ENCODE measurements around the gene NAGPA. TPM values are rescaled to one million over a fixed set of nuclear protein-coding genes. Genes with fewer than 3 reads are reported as not detected.
"Not testable (repeated sequence)": the region's sequence is repeated elsewhere in the genome, so short reads cannot be mapped to it uniquely, and the experiment has no call there.

The NAGPA gene
- total and polyA plus RNA-seq, 2 of the 13 experiments (the other 11 are each of a cell fraction or from before 2014, with no cell fraction given), result 27.1 to 60.3 TPM

DNA sequence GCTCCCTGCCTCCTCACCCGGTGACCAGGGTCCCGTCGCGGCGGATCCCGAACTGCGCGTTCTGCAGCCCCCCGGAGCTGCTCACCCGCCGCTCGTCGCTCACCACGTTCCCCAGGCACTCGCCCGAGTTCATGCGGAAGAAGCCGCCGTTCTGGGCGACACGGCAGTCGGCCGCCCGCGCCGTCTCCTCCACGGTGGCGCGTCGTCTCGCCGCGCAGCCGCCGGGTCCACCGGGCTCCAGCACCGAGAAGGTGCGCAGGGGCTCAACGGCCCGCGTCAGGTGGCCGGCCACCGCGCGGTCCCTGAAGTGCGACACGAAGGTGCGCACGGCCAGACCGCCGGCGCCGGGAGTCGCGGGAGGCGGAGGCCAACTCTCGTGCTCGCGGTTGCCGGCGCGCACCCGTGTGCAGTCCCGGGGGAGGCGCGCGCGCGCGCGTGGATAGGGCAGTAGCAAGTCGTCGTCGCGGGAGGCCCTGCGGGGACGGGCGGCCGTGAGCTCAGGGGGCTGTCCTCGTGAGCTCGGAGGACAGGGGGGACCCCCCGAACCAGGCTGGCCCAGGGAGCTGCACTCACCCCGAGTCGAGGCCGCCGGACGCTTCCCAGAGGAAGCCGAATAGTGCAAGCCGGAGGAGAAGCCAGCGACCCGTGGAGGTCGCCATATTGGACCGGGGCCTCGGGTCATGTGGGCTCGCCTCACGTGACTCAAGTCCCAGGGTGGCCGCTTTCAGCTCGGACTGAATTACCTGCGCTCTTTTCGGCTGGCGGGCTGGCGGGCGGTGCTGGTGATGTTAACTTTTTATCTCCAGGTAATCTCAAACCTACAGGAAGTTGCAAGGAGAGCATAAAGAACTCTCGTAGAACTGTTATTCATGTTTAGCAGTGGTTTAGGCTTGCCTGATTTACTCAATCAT lies at the start of gene NAGPA (continued):
- TF ChIP-seq, protein P1, sequence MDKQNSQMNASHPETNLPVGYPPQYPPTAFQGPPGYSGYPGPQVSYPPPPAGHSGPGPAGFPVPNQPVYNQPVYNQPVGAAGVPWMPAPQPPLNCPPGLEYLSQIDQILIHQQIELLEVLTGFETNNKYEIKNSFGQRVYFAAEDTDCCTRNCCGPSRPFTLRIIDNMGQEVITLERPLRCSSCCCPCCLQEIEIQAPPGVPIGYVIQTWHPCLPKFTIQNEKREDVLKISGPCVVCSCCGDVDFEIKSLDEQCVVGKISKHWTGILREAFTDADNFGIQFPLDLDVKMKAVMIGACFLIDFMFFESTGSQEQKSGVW (CRISPR knock-in tag; IDR thresholded peaks at IDR 0.05; ENCODE audit: borderline replicate concordance), result no peak
- TF ChIP-seq, protein P2, sequence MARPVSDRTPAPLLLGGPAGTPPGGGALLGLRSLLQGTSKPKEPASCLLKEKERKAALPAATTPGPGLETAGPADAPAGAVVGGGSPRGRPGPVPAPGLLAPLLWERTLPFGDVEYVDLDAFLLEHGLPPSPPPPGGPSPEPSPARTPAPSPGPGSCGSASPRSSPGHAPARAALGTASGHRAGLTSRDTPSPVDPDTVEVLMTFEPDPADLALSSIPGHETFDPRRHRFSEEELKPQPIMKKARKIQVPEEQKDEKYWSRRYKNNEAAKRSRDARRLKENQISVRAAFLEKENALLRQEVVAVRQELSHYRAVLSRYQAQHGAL (CRISPR knock-in tag; IDR thresholded peaks at IDR 0.05; ENCODE audit: not compliant biosample characterization), result peak; percentile 94

DNA sequence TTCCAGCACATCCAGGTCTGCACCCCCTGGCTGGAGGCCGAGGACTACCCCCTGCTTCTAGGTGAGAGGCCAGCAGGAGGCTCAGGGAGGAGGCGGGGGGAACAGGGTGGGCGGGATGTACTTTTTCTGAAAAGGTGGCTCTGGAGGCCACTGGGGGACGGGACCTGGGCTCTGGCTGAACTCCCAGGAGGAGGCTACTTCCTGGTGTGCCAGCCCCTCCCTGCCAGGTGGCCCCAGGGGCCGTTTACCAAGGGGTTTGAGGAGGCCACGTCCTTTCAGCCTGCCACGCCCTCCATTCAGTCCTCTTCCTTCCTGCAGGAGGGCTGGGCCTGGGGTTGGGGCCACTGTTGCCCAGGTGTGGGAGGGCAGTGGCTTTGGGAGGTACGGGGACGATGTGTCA lies 47.3 kb upstream of the NAGPA start:
- in situ Hi-C loops (cut with HindIII; ENCODE audit: extremely low pct_ligation_motif_present, low pct_unique_long_range_greater_than_20kb); BruUV-seq (replicated peaks); H3K4me3 ChIP-seq (replicated peaks in 1 of 3; ENCODE audit: insufficient read depth in 1 of 3, low read depth in 2 of 3, low read length in 3 of 3); H3K4me2 ChIP-seq (ENCODE audit: low read depth, low read length); H3K27me3 ChIP-seq (ENCODE audit: control insufficient read depth in 1 of 2, insufficient read depth in 2 of 2, low read length in 2 of 2); intact Hi-C loops (cut with micrococcal nuclease; ENCODE audit: unreplicated experiment); FAIRE-seq; H2AFZ ChIP-seq (ENCODE audit: low read length); CTCF ChIA-PET (ENCODE audit: low intra/inter-chr PET ratio, low total read pairs); H3K79me2 ChIP-seq (ENCODE audit: insufficient read depth, low read length); H3K4me1 ChIP-seq (ENCODE audit: insufficient read depth, low read length); POLR2A ChIA-PET; DNase-seq (ENCODE audit: low spot score); H4K20me1 ChIP-seq (ENCODE audit: insufficient read depth, low read length); H3K9ac ChIP-seq (ENCODE audit: insufficient read depth, low read depth, low read length); H3K27ac ChIP-seq (ENCODE audit: extremely low read length, insufficient read depth, low read length); H3K9me3 ChIP-seq (ENCODE audit: low read length); ATAC-seq: not testable (repeated sequence)
- 96% methylated on average over 8 of the region's 9 CpGs for WGBS (ENCODE audit: low lambda C conversion rate)
- H3K36me3 ChIP-seq (replicated peaks in 1 of 2; ENCODE audit: control insufficient read depth in 1 of 2, insufficient read depth in 2 of 2, low read length in 2 of 2), result peaks cover 35 to 58% of the 10 kb centered on the region in 2 experiments
- peak; percentile 3; the same call in 1 of the 2 replicates for TF ChIP-seq RBFOX2 (IDR thresholded peaks at IDR 0.05; ENCODE audit: low read depth, low read length)

Data from HepG2 (cell line).